Esophagus muscularis mucosa (tissue), 4 donors: Measurements from ENCODE around the gene HDLBP. TPM values are rescaled to one million over a fixed set of nuclear protein-coding genes. Genes with fewer than 3 reads are reported as not detected.
"Not testable (repeated sequence)": the region's sequence is repeated elsewhere in the genome, so short reads cannot be mapped to it uniquely, and the experiment has no call there.

Source experiments
- DNase-seq: peaks from one replicate; pipeline ENCODE4 v3.0.0-alpha.2; 2017; ENCODE audit errors: extremely low spot score
- H3K27ac ChIP-seq, 4 donors: fragments of 200-600 bp; sonication (generic); replicated peaks in 1 of 4; 1 replicate in 3 of 4; 2 replicates in 1 of 4; pipeline ENCODE4 v1.5.1; 2016 to 2019; ENCODE audit warnings: mild to moderate bottlenecking in 1 of 4
- H3K27me3 ChIP-seq, 4 donors: fragments of 200-600 bp; sonication (generic); one replicate each; pipeline versions ENCODE4 v1.5.1 to v1.6.0; 2016 to 2019
- H3K36me3 ChIP-seq, 4 donors: fragments of 200-600 bp; sonication (generic); one replicate each; pipeline ENCODE4 v1.5.1; 2016 to 2019
- H3K4me1 ChIP-seq, 4 donors: fragments of 200-600 bp; sonication (generic); one replicate each; pipeline ENCODE4 v1.5.1; 2016 to 2019
- H3K4me3 ChIP-seq, 4 donors: fragments of 200-600 bp; sonication (generic); 1 replicate in 2 of 4; 2 replicates in 2 of 4; pipeline ENCODE4 v1.5.1; 2016 to 2019; ENCODE audit warnings: mild to moderate bottlenecking in 4 of 4, moderate library complexity in 1 of 4
- H3K9me3 ChIP-seq, 4 donors: fragments of 200-600 bp; sonication (generic); 1 replicate in 3 of 4; 2 replicates in 1 of 4; pipeline ENCODE4 v1.5.1; 2016 to 2019
- EP300 ChIP-seq: sonication (generic); formaldehyde crosslinking; IDR thresholded peaks from one replicate; pipeline ENCODE4 v1.6.1; 2017; ENCODE audit warnings: antibody characterized with exemption
- POLR2A ChIP-seq: fragments of 450-650 bp; IDR thresholded peaks from one replicate; pipeline ENCODE4 v1.6.1; 2017; ENCODE audit warnings: antibody characterized with exemption, moderate library complexity, mild to moderate bottlenecking, low read depth
- POLR2AphosphoS5 ChIP-seq, 2 donors: sonication (generic); formaldehyde crosslinking; IDR thresholded peaks; one replicate each; pipeline ENCODE4 v1.6.1; 2017; ENCODE audit warnings: antibody characterized with exemption in 2 of 2
- WGBS: methylation state at CpG from one replicate; pipeline ENCODE4 v1.1.5; 2018; 5-methylcytosine and 5-hydroxymethylcytosine counted together
- intact Hi-C: fragments of 100-400 bp; cut with DNase I; formaldehyde crosslinking; loops from one replicate; pipeline ENCODE4 v1.15.1; 2023
- total RNA-seq, 4 donors: library from RNA; depleted of rRNA; stranded (reverse); fragments of >200 nt; gene quantifications; one replicate each; pipeline versions ENCODE4 v1.1.0 to v1.2.1, GENCODE V29; 2016
- TF ChIP-seq, protein P1 (sequence below), 3 experiments: fragments of 200-600 bp in 2 of 3; fragments of 450-650 bp in 1 of 3; sonication (generic) in 2 of 3; IDR thresholded peaks; one replicate each; pipeline ENCODE4 v1.5.1; 2017 to 2019; ENCODE audit warnings: antibody characterized with exemption in 3 of 3, mild to moderate bottlenecking in 2 of 3, moderate library complexity in 1 of 3

HDLBP gene
- total RNA-seq, 4 donors from 2014 or later: 263 to 479 (median 304) TPM

DNA sequence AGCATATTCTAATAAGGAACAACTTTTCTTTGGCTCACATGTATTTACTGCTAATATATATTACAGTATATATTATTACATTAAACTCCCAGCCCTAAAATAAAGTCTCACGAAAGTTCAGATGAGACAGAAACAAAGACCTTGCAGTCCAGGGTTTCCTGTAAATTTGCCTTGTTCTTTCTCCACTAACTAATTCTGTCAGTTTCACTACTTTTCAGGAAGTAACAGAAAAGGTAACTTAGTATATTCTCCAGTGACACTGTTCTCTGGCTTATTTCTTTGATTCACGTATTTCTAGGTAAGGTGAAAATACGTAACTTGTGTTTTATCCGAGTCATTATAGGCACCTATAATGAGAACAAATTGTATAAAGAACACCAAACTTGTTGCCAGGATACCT is 35.2 kb downstream of the HDLBP start:
- TF ChIP-seq EP300 (no peak), POLR2AphosphoS5 (IDR thresholded peaks at IDR 0.05) (no peak), POLR2A (no peak)
- TF ChIP-seq, protein P1, sequence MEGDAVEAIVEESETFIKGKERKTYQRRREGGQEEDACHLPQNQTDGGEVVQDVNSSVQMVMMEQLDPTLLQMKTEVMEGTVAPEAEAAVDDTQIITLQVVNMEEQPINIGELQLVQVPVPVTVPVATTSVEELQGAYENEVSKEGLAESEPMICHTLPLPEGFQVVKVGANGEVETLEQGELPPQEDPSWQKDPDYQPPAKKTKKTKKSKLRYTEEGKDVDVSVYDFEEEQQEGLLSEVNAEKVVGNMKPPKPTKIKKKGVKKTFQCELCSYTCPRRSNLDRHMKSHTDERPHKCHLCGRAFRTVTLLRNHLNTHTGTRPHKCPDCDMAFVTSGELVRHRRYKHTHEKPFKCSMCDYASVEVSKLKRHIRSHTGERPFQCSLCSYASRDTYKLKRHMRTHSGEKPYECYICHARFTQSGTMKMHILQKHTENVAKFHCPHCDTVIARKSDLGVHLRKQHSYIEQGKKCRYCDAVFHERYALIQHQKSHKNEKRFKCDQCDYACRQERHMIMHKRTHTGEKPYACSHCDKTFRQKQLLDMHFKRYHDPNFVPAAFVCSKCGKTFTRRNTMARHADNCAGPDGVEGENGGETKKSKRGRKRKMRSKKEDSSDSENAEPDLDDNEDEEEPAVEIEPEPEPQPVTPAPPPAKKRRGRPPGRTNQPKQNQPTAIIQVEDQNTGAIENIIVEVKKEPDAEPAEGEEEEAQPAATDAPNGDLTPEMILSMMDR (IDR thresholded peaks at IDR 0.05): no peak
- Histone ChIP-seq H3K27ac (no peak overlapping the region), H3K4me1 (peaks cover 0 to 31% (median 22%) of the 10 kb centered on the region in 4 donors), H3K4me3 (no peak overlapping the region), H3K9me3 (no peaks in the 10 kb centered on the region), H3K36me3 (peaks cover 0 to 2% (median 0%) of the 10 kb centered on the region in 4 donors), H3K27me3 (no peaks in the 10 kb centered on the region)
- intact Hi-C loops: no loop called here
- 78% methylated on average over 4 of the region's 4 CpGs for WGBS
- DNase-seq: no peak

DNA sequence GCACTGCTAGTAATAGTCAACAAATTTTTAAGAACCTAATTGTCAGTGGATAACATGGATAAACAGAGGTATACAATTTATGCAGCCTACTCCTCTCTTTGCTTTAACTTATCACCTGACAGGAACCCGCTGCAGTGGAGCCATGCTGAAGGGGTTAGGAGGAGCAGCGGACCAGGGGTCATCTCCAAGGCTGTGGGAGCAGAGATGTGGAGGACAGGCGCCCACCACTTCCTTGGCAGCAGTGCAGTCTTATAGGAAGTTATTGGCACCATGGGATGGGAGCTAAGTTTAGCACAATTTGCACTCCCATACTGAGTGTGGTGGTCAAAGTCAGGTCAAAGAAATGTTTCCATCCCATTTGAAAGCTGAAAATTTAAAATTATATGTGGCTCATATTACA is 35.6 kb downstream of the HDLBP start:
- peaks cover 0 to 31% (median 22%) of the 10 kb centered on the region in 4 donors for H3K4me1 ChIP-seq
- H3K27me3 ChIP-seq: no peaks in the 10 kb centered on the region
- H3K9me3 ChIP-seq: no peaks in the 10 kb centered on the region
- DNase-seq: peak; percentile 37
- no peak overlapping the region for H3K27ac ChIP-seq
- 86% methylated on average over 3 of the region's 3 CpGs for WGBS
- no peaks in the 10 kb centered on the region for H3K36me3 ChIP-seq
- no peak overlapping the region for H3K4me3 ChIP-seq
- intact Hi-C loops: no loop called here
- TF ChIP-seq POLR2AphosphoS5 (IDR thresholded peaks at IDR 0.05) (no peak), EP300 (no peak)

DNA sequence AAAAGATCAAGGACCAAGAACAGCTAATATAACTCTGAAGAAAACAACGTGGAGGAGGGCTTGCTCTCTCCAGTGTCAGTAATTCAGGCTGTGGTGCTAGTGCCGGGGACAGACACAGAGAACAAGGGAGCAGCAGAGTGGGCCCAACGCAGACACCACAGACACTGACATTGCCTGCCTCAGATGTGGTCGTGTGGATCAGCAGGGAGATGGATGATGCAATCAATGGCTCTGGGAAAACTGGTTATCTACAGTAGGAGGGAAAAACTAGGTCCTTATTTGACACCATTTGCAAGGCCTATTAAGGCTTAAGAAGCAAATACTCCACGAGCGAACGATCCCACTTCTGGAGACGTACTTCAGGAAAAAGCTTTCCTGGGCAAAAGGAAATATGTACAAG is 36.1 kb downstream of the HDLBP start:
- Histone ChIP-seq H3K9me3 (no peaks in the 10 kb centered on the region), H3K4me1 (peaks cover 0 to 31% (median 22%) of the 10 kb centered on the region in 4 donors), H3K27ac (no peak overlapping the region), H3K27me3 (no peaks in the 10 kb centered on the region), H3K36me3 (no peaks in the 10 kb centered on the region), H3K4me3 (no peak overlapping the region)
- TF ChIP-seq, protein P1 (IDR thresholded peaks at IDR 0.05): no peak
- TF ChIP-seq POLR2A (no peak), POLR2AphosphoS5 (IDR thresholded peaks at IDR 0.05) (no peak), EP300 (no peak)
- DNase-seq: peak; percentile 68
- WGBS: 80% methylated on average over 8 of the region's 8 CpGs
- intact Hi-C loops: no loop called here

DNA sequence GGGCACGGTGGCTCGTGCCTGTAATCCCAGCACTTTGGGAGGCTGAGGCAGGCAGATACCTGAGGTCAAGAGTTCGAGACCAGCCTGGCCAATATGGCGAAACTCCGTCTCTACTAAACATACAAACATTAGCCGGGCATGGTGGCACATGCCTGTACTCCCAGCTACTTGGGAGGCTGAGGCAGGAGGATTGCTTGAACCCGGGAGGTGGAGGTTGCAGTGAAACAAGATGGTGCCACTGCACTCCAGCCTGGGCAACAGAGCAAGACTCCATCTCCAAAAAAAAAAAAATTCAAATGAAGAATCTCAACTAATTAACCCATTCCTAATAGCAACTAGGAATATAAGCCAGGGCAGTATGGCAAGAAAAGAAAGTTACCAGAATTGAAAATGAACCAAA is 37.2 kb downstream of the HDLBP start:
- peaks cover 4 to 41% (median 30%) of the 10 kb centered on the region in 4 donors for H3K4me1 ChIP-seq
- H3K9me3 ChIP-seq, H3K27me3 ChIP-seq, H3K4me3 ChIP-seq, intact Hi-C loops, H3K36me3 ChIP-seq, H3K27ac ChIP-seq: not testable (repeated sequence)
- 96% methylated on average over 7 of the region's 7 CpGs for WGBS
- DNase-seq: peak; percentile 0

DNA sequence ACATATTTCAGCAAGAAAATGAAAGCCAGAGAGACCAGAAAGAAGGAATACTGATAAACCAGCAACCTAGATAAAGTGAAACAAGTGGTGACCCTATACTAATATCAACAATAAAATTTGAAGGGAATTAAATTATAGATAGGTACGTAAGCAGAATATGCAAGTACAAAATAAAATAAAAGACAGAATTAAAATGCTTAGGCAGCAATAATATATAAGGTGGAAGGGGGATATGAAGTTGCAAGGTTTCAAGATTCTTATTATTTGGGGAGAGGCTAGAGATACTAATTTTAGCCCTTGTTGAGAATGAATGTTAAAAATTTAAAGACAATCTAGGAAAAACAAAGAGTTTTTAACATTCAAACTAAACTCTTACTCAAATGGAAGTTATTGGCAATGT is 39.6 kb downstream of the HDLBP start:
- 96% methylated on average over 1 of the region's 1 CpG for WGBS
- H3K4me1 ChIP-seq: peaks cover 12 to 32% (median 26%) of the 10 kb centered on the region in 4 donors
- H3K9me3 ChIP-seq: no peaks in the 10 kb centered on the region
- H3K27me3 ChIP-seq: no peaks in the 10 kb centered on the region
- DNase-seq: no peak
- H3K4me3 ChIP-seq: no peak overlapping the region
- intact Hi-C loops: no loop called here
- H3K36me3 ChIP-seq: no peaks in the 10 kb centered on the region
- no peak overlapping the region for H3K27ac ChIP-seq
- no peak for TF ChIP-seq POLR2A
- no peak for TF ChIP-seq EP300
- no peak for TF ChIP-seq POLR2AphosphoS5 (IDR thresholded peaks at IDR 0.05)
- TF ChIP-seq, protein P1 (IDR thresholded peaks at IDR 0.05): no peak

DNA sequence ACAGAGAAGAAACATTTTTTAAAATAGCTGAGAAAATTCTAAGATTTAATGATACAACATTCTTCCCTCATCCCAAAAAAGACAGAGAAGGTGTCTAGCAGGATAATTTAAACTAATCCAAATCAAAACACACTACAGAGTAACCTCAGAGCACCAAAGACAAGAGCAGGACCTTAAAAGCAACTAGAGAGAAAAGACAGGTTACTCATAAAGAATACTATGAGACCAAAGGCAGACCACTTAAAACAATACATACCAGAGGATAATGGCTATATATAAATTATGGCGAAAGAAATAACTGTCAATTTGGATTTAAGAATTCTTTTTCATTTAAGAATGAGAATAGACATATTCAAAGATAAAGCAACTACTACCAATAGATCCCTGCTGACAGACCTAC is 40.0 kb downstream of the HDLBP start:
- Histone ChIP-seq H3K4me1 (peaks cover 16 to 36% (median 30%) of the 10 kb centered on the region in 4 donors), H3K9me3 (no peaks in the 10 kb centered on the region), H3K36me3 (no peaks in the 10 kb centered on the region), H3K27ac (no peak overlapping the region), H3K4me3 (no peak overlapping the region), H3K27me3 (no peaks in the 10 kb centered on the region)
- TF ChIP-seq POLR2AphosphoS5 (IDR thresholded peaks at IDR 0.05): no peak
- no peak for TF ChIP-seq POLR2A
- TF ChIP-seq, protein P1 (IDR thresholded peaks at IDR 0.05): no peak
- no peak for TF ChIP-seq EP300
- intact Hi-C loops: no loop called here
- no peak for DNase-seq
- WGBS: 97% methylated on average over 1 of the region's 1 CpG
